ACHN (cell line): Measurements from ENCODE around the gene ASPG.

Experiments used
- DNase-seq: peaks from one replicate; pipeline ENCODE4 v3.0.0-alpha.2; 2015
- in situ Hi-C: cut with HindIII; loops from 2 replicates; pipeline ENCODE4 v1.10.0; 2017; ENCODE audit warnings: low sequenced_read_pairs, low pct_ligation_motif_present, low pct_unique_long_range_greater_than_20kb

Gene ASPG

DNA sequence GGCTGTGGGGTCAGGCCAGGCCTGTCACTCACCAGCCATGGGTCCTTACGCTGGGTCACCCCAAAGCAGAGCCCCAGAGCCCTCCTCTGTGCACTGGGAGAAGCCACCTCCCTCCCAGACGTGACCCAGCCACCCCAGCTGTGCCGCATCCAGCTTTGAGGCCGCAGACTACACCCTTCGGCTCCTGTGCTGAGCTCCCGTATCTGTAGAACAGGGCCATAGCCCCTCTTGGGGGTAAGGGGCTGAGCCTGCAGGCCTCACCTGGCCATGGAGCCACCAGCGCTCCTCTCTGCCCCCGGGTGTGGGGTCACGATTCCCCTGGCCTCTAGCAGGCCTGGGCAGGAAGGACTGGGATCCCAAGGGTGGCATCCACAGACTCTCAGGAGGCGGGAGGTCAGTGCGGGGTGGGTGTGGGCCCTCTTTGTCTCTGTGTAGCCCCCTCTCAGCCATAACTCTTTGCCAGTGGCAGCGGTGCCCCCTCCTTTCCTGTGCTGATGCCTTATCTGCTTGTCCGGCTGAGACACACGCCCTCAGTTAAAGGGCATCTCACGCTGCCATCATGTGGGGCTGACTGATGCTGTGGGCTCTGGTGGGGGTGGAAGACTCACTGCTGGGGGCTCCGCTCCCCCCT is 16.3 kb downstream of the ASPG start:
- DNase-seq, result no peak
- in situ Hi-C loops, result no loop called here

DNA sequence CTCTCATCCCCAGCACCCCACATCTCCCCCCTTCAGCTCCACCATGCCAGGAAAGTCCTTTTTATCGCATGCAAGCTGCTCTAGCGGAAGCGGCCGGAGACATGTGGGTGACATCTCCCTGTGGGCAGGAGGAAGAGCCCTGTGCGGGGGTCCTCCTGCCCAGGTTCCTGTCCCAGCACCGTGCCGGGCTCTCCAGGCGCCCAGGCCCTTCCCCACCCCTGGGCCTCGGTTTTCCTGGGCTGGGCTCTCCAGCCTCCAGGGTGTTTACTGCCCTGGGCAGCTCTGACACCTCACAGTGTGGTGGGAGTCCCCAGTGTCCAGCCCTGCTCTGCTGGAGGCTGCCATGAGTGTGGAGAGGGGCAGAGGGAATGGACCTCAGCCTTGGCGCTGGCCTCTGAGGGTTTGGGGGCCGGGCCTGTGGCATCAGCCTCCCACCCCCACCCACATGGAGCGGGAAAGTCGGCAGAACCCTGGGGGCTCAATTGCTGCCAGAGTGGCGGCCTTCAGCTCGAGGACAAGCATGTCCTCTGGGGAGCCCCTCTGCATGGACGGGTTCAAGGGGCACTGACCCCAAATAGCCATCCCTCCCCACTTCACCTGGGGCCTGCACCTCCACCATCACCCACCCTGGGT is 16.9 kb downstream of the ASPG start:
- DNase-seq, result no peak
- in situ Hi-C loops, result no loop called here

DNA sequence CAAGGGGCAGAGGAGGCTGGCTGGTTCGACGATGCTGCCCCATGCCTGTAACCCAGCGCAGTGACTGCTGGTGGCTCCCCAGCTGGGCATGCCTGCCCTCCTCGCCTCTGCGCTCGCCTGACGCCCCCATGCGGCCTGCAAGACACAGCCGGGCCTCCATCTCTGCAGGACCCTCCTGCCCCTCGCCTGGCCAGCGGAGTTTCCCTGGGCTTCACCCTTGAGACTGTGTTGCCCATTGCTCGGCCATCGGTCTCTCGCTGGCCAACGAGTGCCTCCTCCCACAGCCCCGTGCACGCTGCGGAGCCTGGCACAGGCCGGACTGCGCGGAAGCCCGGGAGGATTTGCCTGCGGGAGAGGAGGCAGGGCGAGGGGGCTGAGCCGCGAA is 17.6 kb downstream of the ASPG start:
- in situ Hi-C loops, result no loop called here
- no peak for DNase-seq

DNA sequence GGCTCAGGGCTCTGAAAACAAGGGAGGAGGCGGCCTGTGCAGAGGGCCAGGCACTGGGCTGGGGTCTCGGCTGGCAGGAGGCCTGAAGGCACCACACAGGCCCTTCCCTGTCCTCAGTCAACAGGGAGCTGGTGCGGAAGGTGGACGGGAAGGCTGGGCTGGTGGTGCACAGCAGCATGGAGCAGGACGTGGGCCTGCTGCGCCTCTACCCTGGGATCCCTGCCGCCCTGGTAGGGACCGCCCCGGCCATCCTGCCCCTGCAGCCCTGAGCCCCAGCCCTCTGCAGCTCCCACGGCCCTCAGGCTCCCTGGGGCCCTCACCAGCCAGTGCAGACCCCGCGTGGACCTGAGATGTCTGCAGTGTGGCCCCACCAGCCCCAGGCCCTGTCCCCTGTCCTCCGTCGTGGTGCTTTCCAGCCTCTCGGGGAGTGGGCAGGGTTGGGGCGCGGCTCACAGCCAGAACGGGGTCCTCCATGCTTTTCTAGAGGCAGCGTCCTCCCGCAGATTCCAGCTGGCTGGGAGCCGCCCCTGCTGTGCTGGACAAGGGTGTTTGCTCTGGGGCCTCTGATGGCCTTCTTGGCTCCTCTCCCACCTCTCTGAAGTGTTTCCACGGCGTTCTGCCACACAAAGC is 18.1 kb downstream of the ASPG start:
- in situ Hi-C loops, result no loop called here
- DNase-seq, result no peak

DNA sequence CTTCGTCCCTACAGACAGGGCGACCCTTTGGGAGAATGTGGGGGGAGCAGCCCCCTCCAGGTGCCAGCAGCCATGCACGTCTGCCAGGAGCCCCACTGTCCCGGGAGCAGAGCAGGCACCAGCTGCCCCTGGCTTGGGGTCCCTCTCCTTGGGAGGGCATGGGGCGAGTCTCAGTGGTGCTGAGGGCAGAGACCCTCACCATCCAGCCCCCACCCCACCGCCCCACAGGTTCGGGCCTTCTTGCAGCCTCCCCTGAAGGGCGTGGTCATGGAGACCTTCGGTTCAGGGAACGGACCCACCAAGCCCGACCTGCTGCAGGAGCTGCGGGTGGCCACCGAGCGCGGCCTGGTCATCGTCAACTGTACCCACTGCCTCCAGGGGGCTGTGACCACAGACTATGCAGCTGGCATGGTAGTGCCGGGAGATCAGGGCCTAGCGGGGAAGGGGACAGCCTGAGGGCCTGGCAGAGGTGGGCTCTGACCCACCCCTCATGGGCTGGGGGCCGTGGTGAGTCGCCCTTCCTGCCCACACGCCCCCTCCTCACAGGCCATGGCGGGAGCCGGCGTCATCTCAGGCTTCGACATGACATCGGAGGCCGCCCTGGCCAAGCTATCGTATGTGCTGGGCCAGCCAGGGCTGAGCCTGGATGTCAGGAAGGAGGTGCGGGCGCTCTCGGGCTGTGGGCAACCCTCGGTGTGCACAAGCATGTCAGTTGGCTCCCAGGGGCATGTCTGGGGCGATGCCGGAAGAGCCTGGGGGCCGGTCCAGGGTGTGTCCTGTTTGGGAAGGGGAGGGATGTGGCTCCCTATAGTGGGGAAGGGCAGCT is 18.8 kb downstream of the ASPG start:
- in situ Hi-C loops, result no loop called here
- no peak for DNase-seq

DNA sequence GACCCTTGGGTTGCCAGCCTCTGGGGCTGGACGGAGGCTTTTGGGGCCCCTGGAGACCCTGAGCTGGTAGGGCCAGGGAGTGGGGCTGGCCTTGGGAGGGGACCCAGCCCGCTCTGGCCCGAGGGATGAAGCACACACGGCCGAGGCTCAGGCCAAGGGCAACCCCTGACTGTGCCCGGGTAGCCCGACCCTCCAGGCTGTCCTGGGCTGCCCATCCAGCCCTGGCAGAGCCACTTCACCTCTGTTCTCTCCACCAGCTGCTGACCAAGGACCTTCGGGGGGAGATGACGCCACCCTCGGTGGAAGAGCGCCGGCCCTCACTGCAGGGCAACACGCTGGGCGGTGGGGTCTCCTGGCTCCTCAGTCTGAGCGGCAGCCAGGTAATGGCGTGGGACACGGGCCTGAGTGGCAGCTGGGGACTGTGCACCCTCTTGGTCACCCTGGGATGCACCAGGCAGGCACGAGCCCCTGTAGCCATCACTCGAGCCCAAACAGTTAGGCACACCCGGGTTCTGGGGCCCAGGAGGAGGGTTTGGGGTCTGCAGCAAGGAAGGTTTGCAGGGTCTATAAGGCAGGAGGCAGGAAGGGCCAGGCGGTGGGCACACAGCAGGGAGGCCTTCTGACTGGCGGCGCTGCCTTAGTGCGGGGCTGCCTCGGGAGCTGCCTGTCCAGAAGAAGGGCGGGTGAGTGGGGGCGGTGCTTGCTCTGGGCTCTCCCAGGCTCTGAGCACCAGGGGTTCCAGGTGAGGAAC is 19.7 kb downstream of the ASPG start:
- in situ Hi-C loops, result no loop called here
- no peak for DNase-seq

DNA sequence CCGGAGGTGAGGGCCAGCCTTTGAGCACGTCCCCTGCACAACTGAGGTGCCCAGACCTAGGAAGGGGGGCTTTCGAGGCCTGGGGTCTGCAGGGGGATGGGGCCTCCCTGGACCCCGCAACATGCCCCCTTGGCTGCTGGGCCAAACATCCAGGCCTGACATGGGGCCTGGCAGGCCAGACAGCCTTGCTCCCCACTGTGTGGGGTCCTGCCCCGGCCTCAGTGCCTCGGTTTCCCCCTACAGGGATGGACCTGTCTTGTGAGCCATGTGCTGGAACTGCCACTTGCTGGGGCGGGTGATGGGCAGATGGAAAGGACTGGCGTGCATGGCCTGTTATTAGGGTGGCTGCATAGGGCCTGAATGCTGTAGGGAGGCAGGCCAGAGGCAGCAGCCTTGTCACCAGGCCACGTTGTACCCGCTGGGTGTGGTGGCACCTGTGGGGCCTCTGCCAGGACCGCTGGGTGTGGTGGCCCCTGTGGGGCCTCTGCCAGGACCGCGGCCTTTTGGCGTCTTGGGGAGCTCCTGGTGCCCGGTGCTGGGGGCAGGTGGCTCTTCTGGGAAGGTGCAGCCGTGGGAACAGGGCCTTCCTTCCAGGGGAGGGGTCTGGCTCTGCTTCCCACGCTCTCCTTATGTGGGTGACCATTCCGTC is 20.4 kb downstream of the ASPG start:
- no peak for DNase-seq
- in situ Hi-C loops, result no loop called here

DNA sequence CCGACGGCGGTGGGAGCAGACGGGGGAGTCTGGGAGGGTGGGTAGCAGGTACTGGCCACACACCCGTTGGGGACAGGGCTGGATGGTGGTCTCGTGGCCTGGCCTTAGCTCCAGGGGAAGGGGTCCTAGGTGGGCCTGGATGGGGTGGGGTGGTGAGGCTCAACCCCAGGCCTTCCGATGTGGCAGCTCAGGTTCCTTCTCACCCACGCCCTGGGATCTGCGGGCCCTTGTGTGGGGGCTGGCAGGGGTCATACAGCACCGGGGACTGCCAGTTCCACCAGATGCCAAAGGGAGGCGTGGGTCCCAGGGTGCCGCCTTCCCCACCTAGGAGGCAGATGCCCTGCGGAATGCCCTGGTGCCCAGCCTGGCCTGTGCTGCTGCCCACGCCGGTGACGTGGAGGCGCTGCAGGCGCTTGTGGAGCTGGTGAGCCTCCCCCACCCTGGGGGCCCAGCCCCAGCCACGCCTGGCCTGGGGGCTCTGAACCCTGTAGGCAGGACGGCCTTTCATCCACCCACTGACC is 21.0 kb downstream of the ASPG start:
- in situ Hi-C loops, result no loop called here
- no peak for DNase-seq

DNA sequence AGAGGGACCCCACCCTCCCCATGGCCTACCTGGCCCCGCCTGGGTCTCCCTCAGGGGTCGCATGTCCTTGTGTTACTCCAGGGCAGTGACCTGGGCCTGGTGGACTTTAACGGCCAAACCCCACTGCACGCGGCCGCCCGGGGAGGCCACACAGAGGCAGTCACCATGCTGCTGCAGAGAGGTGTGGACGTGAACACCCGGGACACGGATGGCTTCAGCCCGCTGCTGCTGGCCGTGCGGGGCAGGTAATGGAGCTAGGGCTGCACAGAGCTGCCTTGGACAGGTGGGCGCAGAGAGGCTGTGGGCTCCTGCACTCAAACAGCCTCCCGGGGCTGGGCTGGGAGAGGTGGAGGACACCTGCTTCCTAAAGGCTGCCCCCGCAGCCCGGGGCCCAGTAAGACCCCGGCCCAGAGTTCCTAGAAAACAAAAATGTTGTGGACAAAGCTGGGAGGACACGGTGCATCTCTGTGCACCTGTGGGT is 21.6 kb downstream of the ASPG start:
- in situ Hi-C loops, result no loop called here
- DNase-seq, result no peak

DNA sequence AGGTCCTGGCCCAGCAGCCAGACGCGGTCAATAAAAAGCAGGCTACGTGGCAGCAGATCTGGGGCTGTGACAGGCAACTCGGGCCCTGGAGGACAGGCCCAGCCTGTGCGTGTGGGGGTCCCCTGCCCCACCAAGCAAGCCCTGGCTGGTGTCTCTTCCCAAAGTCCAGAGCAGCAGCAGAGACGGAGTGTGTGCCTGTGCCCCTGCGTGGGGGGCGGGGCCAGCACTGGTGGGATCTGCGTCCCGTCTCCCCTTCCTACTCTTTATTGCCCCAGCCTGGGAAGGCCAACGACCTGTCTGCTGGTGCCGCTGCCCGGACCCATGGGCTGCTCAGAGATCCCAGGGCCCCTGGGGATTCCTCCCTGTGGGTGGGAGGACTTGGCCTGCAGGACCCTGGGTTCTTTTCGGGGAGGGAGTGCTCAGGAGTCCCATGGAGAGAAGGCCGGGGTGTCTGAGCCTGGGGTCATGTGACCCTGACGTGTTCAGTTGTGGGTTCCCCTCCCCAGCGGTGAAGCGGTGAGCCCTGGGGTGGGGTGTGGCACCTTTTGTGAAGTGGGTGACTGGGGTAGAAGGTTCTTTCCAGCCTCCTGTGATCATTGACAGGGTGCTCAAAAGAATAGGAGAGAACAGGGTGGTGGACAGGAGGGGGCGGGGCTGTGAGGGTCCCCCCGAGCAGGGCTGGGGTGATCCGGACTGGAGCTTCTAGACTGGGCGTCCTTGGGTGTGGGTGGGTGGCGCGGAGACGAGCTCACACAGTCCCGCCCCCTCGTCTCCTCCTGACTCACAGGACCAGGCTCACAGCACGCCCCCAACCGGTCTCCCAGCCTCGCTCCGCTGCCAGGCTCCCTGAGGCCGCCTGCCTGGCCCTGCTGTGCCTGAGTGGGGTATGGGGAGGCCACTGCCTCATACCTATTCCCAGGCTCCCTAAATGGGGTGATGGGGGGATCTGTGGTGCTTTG is 22.4 kb downstream of the ASPG start:
- no peak for DNase-seq
- in situ Hi-C loops, result no loop called here

DNA sequence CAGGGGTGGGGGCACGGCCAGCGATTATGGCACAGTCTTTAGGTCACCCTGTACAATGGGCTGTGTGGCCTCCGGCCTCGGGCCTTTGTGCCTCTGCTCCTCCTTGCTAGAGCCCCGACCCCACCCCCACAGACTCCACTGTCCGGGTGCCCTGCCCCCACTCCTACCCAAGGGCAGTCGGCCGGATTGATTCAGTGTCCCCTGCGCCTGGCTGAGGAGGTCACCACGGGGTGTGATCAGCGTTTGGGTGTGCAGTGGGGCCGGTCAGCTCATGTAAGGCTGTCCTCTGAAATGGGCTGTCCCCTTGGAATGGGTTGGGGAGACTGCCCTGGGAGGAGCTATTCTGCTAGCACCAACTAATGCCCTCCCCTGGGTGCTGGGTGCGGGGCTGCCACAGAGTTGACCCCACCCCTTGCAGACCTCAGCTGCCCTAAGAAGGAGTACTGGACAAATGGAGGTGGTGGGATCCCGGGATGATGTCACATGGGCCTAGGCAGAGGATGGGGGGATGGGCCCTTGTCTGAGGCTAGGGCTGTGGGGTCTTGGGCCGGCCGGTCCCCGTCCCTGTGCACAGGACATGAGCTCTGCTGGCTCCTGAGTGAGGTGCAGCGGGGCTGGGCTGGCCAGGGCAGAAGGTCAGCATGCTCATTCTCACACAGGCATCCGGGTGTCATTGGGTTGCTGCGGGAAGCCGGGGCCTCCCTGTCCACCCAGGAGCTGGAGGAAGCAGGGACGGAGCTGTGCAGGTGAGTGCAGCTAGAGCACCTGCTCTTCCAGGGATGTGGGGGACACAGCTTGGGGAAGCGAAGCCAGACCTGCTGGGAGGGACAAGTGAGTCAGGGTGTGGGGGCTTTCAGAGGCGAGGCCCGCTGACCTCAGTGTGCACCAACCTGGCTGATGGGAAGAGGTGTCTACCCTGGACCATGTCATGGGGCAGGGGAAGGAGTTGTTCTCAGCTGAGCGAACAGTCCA is 23.4 kb downstream of the ASPG start:
- in situ Hi-C loops, result no loop called here
- no peak for DNase-seq

DNA sequence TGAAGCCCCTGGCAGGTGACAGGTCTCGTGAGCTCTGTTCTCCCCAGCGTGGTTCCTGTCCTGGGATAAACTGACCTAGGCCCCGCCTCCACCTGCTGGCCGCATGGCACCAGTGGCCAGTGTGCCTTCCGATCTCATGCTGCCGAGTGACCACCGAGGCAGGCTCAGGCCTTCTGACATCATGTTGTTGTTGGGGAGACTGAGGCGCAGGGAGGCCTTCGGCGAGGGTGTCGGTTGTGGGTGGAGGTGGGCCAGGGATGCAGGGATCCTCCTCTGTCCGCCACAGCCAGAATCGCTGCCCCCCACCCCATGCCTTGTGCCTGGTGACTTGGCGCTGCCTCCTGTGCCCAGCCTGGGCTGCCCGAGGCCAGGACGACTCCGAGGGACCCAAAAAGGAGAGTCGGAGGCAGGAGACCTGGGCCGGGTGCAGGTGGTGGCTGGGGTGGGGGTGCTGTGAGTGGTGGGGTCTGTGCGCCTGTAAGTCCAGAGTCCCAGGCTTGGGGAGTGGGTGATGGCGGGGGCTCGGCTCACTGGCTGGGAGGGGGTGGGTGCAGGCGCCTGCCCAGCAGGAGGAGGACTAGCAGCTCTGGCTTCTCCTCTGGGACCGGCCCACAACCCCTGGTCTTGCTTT is 24.3 kb downstream of the ASPG start:
- in situ Hi-C loops, result no loop called here
- DNase-seq, result no peak

DNA sequence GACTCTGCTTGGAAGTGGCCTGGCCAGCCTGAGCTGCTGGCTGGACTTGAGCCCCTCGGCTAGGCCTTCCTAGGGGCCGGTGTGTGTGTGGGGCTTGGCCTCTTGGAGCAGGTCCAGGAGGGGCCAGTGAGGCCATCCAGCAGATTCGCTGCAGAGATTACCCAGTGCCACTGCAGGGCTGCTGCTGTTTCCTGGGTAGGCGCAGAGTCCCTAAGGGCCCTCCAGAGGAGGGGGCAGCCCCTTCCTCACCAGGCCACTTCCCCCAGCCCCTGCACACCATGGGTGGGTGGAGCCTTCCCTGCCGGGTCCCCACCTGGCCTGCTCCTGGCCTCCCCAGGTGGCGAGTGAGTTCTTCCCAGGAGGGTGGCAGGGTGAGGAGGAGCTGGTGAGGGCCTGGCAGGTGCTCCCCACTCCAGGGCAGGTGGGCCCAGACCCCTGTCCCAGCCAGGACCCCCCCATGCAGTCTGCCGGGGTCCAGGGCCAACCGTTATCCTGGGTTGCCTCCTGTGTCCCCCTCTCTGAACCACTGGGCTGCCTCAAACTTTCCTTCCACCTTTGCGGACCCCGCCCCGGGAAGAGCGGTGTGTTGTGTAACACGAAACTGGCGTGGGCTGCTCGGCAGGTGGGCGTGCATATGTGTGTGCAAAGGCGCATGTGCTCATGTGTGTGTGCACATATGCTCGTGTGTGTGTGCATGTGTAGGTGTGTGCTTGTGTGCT is 25.1 kb downstream of the ASPG start:
- in situ Hi-C loops, result no loop called here
- DNase-seq, result no peak

DNA sequence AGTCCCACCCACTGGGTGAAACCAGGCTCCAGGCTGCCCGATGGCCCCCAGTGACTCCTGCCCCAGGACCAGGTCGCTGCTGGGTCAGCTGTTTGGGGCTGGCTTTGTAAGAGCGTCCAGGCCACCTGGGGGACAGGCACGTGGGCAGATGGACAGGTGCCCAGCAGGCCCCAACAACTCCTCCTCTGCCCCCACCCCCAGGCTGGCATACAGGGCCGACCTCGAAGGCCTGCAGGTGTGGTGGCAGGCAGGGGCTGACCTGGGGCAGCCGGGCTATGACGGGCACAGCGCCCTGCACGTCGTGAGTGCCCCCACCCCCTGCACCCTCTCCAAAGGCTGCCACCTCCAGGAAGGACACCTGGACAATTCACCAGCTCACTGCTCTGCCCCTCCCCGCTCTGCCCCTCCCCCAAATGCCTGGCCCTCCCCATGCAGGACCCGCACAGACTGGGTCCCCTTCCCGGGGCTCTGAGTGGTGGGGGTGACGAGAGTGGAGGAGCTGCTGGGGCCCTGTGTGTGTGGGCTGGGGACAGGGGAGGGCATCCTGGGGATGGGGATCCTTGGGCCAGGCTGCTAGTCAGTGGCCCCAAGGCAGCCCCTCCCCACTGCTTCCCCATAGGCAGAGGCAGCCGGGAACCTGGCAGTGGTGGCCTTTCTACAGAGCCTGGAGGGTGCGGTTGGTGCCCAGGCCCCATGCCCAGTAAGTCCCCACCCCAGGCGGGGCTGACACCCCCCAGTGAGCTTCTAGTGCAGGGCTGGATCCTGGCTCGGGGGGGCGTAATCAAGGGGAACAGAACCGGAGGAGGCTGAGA is 26.0 kb downstream of the ASPG start:
- DNase-seq, result no peak
- in situ Hi-C loops, result no loop called here
